BLaER1 (cell line): Measurements from ENCODE around the gene RGS10.
"Not testable (repeated sequence)": the region's sequence is repeated elsewhere in the genome, so short reads cannot be mapped to it uniquely, and the experiment has no call there.

Experiments
- H3K27ac ChIP-seq: shearing (Covaris generic); formaldehyde crosslinking; 2 replicates; pipeline ENCODE4 v1.8.1; 2022
- H3K27me3 ChIP-seq: shearing (Covaris generic); formaldehyde crosslinking; 2 replicates; pipeline ENCODE4 v1.8.1; 2022
- H3K36me3 ChIP-seq: shearing (Covaris generic); formaldehyde crosslinking; 2 replicates; pipeline ENCODE4 v1.8.1; 2022
- H3K4me1 ChIP-seq: shearing (Covaris generic); formaldehyde crosslinking; 2 replicates; pipeline ENCODE4 v1.8.1; 2022
- H3K4me2 ChIP-seq: shearing (Covaris generic); formaldehyde crosslinking; 2 replicates; pipeline ENCODE4 v1.8.1; 2022
- H3K4me3 ChIP-seq: shearing (Covaris generic); formaldehyde crosslinking; 2 replicates; pipeline ENCODE4 v1.8.1; 2022
- H3K9ac ChIP-seq: shearing (Covaris generic); formaldehyde crosslinking; 2 replicates; pipeline ENCODE4 v1.8.1; 2022
- H3K9me3 ChIP-seq: shearing (Covaris generic); formaldehyde crosslinking; 2 replicates; pipeline ENCODE4 v1.8.1; 2022
- H4K20me1 ChIP-seq: shearing (Covaris generic); formaldehyde crosslinking; 2 replicates; pipeline ENCODE4 v1.8.1; 2022
- Cebpa-rat ChIP-seq: shearing (Covaris generic); IDR thresholded peaks from 2 replicates; pipeline ENCODE4 v1.8.1; 2022

Gene RGS10

GRCh38 chr10:119542357-119542987 is at the start of gene RGS10:
TSS of gene RGS10 (minus strand) at chr10:119542719. CDS start at chr10:119542638, 81 bp downstream.
- Histone ChIP-seq H3K4me3 (peak within 1 kb of the TSS; percentile 92), H3K4me2 (peak within 1 kb of the TSS; percentile 100), H3K9me3 (no peaks in the 10 kb centered on the region), H3K27me3 (peaks cover 14% of the 10 kb centered on the region), H3K4me1 (peaks cover 59% of the 10 kb centered on the region), H3K27ac (peak within 1 kb of the TSS; percentile 87), H3K36me3 (no peaks in the 10 kb centered on the region), H3K9ac (peak within 1 kb of the TSS; percentile 84), H4K20me1 (peaks cover 40% of the 10 kb centered on the region)
- no peak for TF ChIP-seq Cebpa-rat

- TF ChIP-seq Cebpa-rat = no peak
- Histone ChIP-seq H3K27me3 (no peaks in the 10 kb centered on the region), H4K20me1 (peaks cover 100% of the 10 kb centered on the region)
These were observed 45.6 kb upstream of the RGS10 start for GRCh38 chr10:119588071-119588470.

GRCh38 chr10:119578355-119578754 is 35.8 kb upstream of the RGS10 start:
- H3K9ac ChIP-seq = no peak overlapping the region
- TF ChIP-seq Cebpa-rat = no peak
- no peaks in the 10 kb centered on the region for H3K9me3 ChIP-seq
- H4K20me1 ChIP-seq = peaks cover 47% of the 10 kb centered on the region
- no peaks in the 10 kb centered on the region for H3K27me3 ChIP-seq
- peaks cover 83% of the 10 kb centered on the region for H3K36me3 ChIP-seq
- H3K4me2 ChIP-seq = no peak overlapping the region
- no peak overlapping the region for H3K27ac ChIP-seq
- H3K4me3 ChIP-seq = no peak overlapping the region
- H3K4me1 ChIP-seq = peaks cover 13% of the 10 kb centered on the region

More at GRCh38 chr10:119588071-119588470, 45.6 kb upstream of the RGS10 start:
- Histone ChIP-seq H3K27ac (no peak overlapping the region), H3K4me3 (no peak overlapping the region), H3K9me3 (no peaks in the 10 kb centered on the region), H3K9ac (no peak overlapping the region), H3K36me3 (peaks cover 70% of the 10 kb centered on the region), H3K4me2 (no peak overlapping the region), H3K4me1 (peaks cover 12% of the 10 kb centered on the region)

- Histone ChIP-seq H3K27me3 (no peaks in the 10 kb centered on the region), H3K4me1 (peaks cover 13% of the 10 kb centered on the region), H3K27ac (no peak overlapping the region), H3K4me3 (no peak overlapping the region), H3K36me3 (peaks cover 85% of the 10 kb centered on the region), H4K20me1 (peaks cover 27% of the 10 kb centered on the region), H3K9ac (no peak overlapping the region), H3K4me2 (no peak overlapping the region), H3K9me3 (no peaks in the 10 kb centered on the region)
- no peak for TF ChIP-seq Cebpa-rat
These were observed 33.5 kb upstream of the RGS10 start for GRCh38 chr10:119575991-119576390.

GRCh38 chr10:119575506-119575905 is 33.0 kb upstream of the RGS10 start:
- Histone ChIP-seq H3K36me3 (peaks cover 86% of the 10 kb centered on the region), H3K9ac (no peak overlapping the region), H3K4me2 (peak overlapping the region; percentile 6; the same call in 1 of the 2 replicates), H3K27ac (no peak overlapping the region), H3K9me3 (no peaks in the 10 kb centered on the region), H3K4me1 (peaks cover 13% of the 10 kb centered on the region), H3K4me3 (no peak overlapping the region), H4K20me1 (peaks cover 27% of the 10 kb centered on the region), H3K27me3 (no peaks in the 10 kb centered on the region)
- no peak for TF ChIP-seq Cebpa-rat

GRCh38 chr10:119567978-119568377 is 25.5 kb upstream of the RGS10 start:
- Histone ChIP-seq H3K4me2 (no peak overlapping the region), H3K36me3 (peaks cover 18% of the 10 kb centered on the region), H3K4me3 (no peak overlapping the region), H3K9me3 (no peaks in the 10 kb centered on the region), H3K4me1 (peaks cover 18% of the 10 kb centered on the region), H3K27me3 (no peaks in the 10 kb centered on the region), H4K20me1 (no peaks in the 10 kb centered on the region), H3K27ac (no peak overlapping the region), H3K9ac (no peak overlapping the region)
- no peak for TF ChIP-seq Cebpa-rat

- Histone ChIP-seq H3K9ac (no peak overlapping the region), H3K36me3 (no peaks in the 10 kb centered on the region), H3K4me1 (peaks cover 14% of the 10 kb centered on the region), H3K27me3 (no peaks in the 10 kb centered on the region), H4K20me1 (no peaks in the 10 kb centered on the region), H3K9me3 (peaks cover 7% of the 10 kb centered on the region; the same call in 1 of the 2 replicates), H3K4me2 (no peak overlapping the region), H3K4me3 (no peak overlapping the region), H3K27ac (no peak overlapping the region)
- TF ChIP-seq Cebpa-rat = no peak
These were observed 19.6 kb upstream of the RGS10 start for GRCh38 chr10:119562097-119562496.

GRCh38 chr10:119559511-119559910 is 17.0 kb upstream of the RGS10 start:
- not testable (repeated sequence) for H3K4me2 ChIP-seq

GRCh38 chr10:119556081-119556480 is 13.6 kb upstream of the RGS10 start:
- not testable (repeated sequence) for H3K4me2 ChIP-seq, H3K9me3 ChIP-seq, H4K20me1 ChIP-seq, H3K36me3 ChIP-seq, H3K4me3 ChIP-seq, H3K27me3 ChIP-seq, H3K27ac ChIP-seq, H3K4me1 ChIP-seq, H3K9ac ChIP-seq

More at GRCh38 chr10:119559511-119559910, 17.0 kb upstream of the RGS10 start:
- H3K9me3 ChIP-seq, H3K9ac ChIP-seq, H4K20me1 ChIP-seq, H3K4me3 ChIP-seq, H3K27ac ChIP-seq, H3K36me3 ChIP-seq, H3K27me3 ChIP-seq, H3K4me1 ChIP-seq: not testable (repeated sequence)

- Histone ChIP-seq H3K4me3 (no peak overlapping the region), H3K4me2 (no peak overlapping the region), H3K36me3 (no peaks in the 10 kb centered on the region), H3K9me3 (peaks cover 7% of the 10 kb centered on the region; the same call in 1 of the 2 replicates), H3K27ac (no peak overlapping the region), H3K9ac (no peak overlapping the region), H3K4me1 (no peaks in the 10 kb centered on the region), H4K20me1 (no peaks in the 10 kb centered on the region), H3K27me3 (no peaks in the 10 kb centered on the region)
- no peak for TF ChIP-seq Cebpa-rat
These were observed 12.8 kb upstream of the RGS10 start for GRCh38 chr10:119555178-119555784.
